ENCODE data around the gene SUDS3.

Gene SUDS3

GRCh38 chr12:118455327-118455726 lies 79.0 kb downstream of the SUDS3 start:
- no peak overlapping the region for H3K4me3 ChIP-seq (ENCODE audit: control insufficient read depth, low read depth, low read length)
- DNase-seq (ENCODE audit: low read depth) = no peak
- TF ChIP-seq CTCF (IDR thresholded peaks at IDR 0.05; ENCODE audit: control insufficient read depth, insufficient read depth, low read depth, low read length, missing control alignments) = no peak

GRCh38 chr12:118456741-118457140 lies 80.4 kb downstream of the SUDS3 start:
- TF ChIP-seq CTCF (IDR thresholded peaks at IDR 0.05; ENCODE audit: control insufficient read depth, insufficient read depth, low read depth, low read length, missing control alignments) = no peak
- DNase-seq (ENCODE audit: low read depth) = no peak

GRCh38 chr12:118459110-118459509 lies 82.8 kb downstream of the SUDS3 start:
- TF ChIP-seq CTCF (IDR thresholded peaks at IDR 0.05; ENCODE audit: control insufficient read depth, insufficient read depth, low read depth, low read length, missing control alignments) = no peak
- no peak for DNase-seq (ENCODE audit: low read depth)
- H3K4me3 ChIP-seq (ENCODE audit: control insufficient read depth, low read depth, low read length) = no peak overlapping the region

More at GRCh38 chr12:118456741-118457140, 80.4 kb downstream of the SUDS3 start:
- no peak overlapping the region for H3K4me3 ChIP-seq (ENCODE audit: control insufficient read depth, low read depth, low read length)

GRCh38 chr12:118463677-118464076 lies 87.3 kb downstream of the SUDS3 start:
- H3K4me3 ChIP-seq (ENCODE audit: control insufficient read depth, low read depth, low read length) = no peak overlapping the region
- DNase-seq (ENCODE audit: low read depth) = no peak
- TF ChIP-seq CTCF (IDR thresholded peaks at IDR 0.05; ENCODE audit: control insufficient read depth, insufficient read depth, low read depth, low read length, missing control alignments) = no peak

GRCh38 chr12:118465706-118466105 lies 89.4 kb downstream of the SUDS3 start:
- no peak for DNase-seq (ENCODE audit: low read depth)
- TF ChIP-seq CTCF (IDR thresholded peaks at IDR 0.05; ENCODE audit: control insufficient read depth, insufficient read depth, low read depth, low read length, missing control alignments) = no peak
- H3K4me3 ChIP-seq (ENCODE audit: control insufficient read depth, low read depth, low read length) = no peak overlapping the region

All from AG09309 (cell line).